ENCODE data around the gene ZDHHC20.
"Not testable (repeated sequence)": the region's sequence is repeated elsewhere in the genome, so short reads cannot be mapped to it uniquely, and the experiment has no call there.

The ZDHHC20 gene

GRCh38 chr13:21435231-21435630, 23.9 kb downstream of the ZDHHC20 start:
- no peak for DNase-seq

- DNase-seq = no peak
Measured at GRCh38 chr13:21434588-21434987, 24.5 kb downstream of the ZDHHC20 start.

GRCh38 chr13:21429211-21429610, 29.9 kb downstream of the ZDHHC20 start:
- DNase-seq = no peak

DNA sequence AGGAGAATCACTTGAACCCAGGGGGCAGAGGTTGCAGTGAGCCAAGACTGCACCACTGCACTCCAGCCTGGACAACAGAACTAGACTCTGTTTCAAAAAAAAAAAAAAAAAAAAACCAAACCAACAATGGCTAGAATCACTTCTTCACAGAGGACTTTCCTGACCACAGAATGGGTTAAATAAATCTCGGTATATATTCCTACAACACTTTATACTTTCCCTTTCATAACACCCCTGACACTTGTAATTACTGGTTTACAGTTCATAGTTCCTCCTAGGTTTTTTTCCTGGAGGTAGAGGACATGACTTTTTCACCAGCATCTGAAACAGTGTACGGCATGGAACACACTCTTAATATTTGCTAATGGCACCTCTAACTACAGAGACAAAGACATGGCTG, 31.4 kb downstream of the ZDHHC20 start:
- DNase-seq = no peak

DNA sequence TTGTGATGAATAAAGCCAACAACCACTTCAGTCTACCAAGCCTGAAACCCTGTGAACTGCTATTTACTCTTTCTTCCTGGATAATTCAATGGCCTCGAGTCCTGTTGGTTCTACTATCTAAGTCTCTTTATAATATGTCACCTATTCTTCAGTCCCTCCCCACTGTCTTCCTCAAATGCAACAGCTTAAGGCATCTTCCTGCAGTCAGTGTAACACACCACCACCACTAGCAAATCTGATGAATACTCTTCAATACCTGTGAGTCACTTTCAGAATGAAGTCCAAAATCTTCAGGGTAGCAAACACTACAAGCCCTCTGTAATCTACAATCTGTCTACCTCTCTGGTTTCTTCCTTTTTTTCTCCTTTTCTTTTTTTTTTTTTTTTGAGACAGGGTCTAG, 32.9 kb downstream of the ZDHHC20 start:
- DNase-seq = no peak

GRCh38 chr13:21420706-21421105, 38.4 kb downstream of the ZDHHC20 start:
- DNase-seq = no peak

GRCh38 chr13:21413013-21413412, 46.1 kb downstream of the ZDHHC20 start:
- DNase-seq = no peak

DNA sequence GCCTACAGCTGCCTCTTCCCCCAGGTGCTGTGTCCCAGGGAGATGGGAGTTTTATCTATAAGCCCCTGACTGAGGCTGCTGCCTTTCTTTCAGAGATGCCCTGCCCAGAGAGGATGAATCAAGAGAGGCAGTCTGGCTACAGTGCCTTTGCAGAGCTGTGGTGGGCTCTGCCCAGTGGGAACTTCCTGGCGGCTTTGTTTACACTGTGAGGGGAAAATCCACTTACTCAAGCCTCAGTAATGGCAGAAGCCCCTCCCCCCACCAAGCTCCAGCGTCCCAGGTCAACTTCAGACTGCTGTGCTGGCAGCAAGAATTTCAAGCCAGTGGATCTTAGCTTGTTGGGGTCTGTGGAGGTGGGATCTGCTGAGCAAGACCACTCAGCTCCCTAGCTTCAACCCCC, 48.6 kb downstream of the ZDHHC20 start:
- DNase-seq = not testable (repeated sequence)

GRCh38 chr13:21405309-21405708, 53.8 kb downstream of the ZDHHC20 start:
- no peak for DNase-seq

- DNase-seq = peak in 1 of 2 experiments; percentile 2
Measured at GRCh38 chr13:21402586-21403307, 56.4 kb downstream of the ZDHHC20 start.

GRCh38 chr13:21399741-21400140, 59.4 kb downstream of the ZDHHC20 start:
- DNase-seq = no peak

DNA sequence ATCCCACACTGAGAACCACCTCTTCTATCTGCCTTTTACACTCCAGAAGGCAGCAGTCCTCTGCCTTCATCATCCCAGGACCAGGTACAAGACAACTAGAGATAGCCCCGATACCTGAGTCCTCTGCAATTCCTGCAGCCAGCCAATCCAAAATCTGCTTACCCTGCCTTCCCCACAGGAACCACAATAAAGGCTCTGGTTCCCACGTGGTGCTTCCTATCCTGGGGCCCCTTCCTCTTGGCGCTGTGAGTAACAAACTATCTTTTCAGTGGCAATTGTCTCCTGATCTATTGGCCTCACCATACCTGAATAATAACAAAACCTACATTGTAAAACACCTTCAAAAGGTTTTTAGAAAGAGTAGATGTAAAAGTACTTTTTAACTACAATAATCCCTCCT, 63.1 kb downstream of the ZDHHC20 start:
- DNase-seq = peak in 1 of 2 experiments; percentile 2

DNA sequence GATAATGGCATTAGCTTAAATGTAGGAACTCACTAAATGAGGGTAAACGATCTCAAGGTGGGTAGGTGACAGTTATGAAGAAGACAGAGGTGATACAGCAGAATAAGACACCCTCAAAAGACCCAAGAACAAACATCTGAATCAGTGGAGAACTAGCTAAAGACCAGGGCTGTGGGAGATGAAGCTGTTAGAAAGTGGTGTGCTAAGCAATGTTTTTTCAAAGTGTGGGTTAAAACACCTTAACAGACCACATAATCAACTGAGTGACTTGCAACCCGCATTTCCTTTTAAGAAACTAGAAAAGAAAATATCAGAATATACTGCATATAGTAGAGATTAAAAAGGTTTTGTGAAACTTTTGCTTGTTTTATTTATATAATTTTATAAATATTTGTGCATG, 70.0 kb downstream of the ZDHHC20 start:
- no peak for DNase-seq

GRCh38 chr13:21385710-21386109, 73.4 kb downstream of the ZDHHC20 start:
- DNase-seq = no peak

DNA sequence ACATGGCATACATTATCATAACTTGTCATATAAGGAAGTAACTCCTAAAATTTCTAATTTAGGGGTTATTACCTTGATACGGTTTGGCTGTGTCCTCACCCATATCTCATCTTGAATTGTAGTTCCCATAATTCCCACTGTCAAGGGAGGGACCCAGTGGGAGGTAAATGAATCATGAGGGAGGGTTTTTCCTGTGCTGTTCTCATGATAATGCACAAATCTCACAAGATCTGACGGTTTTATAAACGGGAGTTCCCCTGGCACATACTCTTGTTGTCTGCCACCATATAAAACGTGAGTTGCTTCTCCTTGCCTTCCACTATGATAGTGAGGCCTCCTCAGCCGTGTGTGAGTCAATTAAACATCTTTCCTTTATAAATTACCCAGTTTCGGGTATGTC, 76.0 kb downstream of the ZDHHC20 start:
- DNase-seq = no peak

GRCh38 chr13:21376998-21377985, 81.8 kb downstream of the ZDHHC20 start:
- DNase-seq = not testable (repeated sequence)

DNA sequence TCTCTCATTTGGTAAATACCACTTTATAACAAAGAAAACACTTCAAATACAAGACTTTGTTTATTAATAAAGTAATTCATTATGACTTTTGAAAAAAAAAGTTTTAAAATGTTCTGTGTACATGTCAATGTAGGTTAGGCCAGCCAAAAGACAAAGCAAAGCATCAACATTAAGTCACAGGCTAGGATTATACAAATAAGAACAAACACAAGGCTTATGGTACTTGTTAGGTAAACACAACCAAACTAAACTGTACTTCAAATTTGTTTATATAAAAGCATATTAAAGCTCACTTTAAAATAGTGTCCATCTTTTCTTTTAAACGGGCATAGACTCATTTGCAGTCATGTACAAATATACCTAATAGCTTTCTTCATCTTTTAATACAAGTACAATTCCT, 86.6 kb downstream of the ZDHHC20 start:
- no peak for DNase-seq

GRCh38 chr13:21371011-21371410, 88.1 kb downstream of the ZDHHC20 start:
- no peak for DNase-seq

DNA sequence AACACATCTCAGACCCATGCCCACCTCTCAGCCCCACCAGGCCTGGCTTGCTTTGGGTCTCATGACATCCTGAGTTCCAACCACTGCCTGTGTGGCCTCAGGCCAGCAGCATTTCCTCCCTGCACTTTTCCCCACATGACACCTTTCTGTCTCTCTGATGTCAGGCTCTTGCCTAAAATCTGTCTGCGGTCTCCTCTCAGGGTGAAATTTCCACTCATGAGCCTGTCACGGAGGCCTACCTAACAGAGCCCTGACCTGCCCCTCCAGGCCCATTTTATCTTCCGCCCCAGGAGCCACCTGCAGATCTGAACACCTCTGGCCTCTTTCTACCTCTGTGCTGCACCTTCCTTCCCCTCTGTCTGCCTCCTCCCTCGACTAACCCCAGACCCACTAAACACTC, 93.5 kb downstream of the ZDHHC20 start:
- no peak for DNase-seq

DNA sequence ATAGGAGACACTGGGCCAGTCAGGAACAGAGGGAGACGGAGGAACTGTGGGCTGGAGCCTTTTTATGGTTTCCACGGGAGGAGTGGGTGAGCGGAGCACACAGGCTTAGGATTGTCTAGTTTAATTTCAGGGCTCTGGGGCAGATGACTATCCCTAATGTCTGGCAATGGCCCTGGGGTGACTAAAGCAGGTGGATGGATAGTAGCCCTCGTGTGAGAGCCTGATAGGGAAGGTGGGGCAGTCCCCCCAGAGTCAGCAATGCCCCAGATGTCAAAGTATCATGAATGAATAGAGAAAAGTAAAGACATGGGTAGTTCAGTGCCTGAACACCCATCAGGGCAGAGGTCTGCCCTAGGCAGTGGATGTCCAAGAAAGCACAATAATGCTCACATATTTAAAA, 94.2 kb downstream of the ZDHHC20 start:
- no peak for DNase-seq

DNA sequence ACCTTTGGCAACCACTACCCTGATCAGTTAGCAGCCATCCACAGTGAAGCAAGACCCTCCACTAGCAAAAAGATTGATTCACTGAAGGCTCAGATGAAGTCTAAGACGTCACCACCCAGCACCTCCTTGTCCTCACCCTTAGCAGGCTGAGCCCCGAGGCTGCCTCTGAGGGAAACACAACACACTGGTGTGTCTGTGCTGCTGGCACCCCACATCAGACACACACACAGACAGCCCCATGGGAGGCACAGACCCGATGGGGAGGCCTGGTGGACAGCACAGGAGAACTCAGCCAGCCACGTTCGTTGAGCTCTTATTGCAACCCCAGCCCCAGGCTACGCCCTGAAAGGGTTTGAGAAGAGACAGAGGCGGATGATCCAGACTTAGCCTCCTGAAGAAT, 94.7 kb downstream of the ZDHHC20 start:
- DNase-seq = no peak

DNA sequence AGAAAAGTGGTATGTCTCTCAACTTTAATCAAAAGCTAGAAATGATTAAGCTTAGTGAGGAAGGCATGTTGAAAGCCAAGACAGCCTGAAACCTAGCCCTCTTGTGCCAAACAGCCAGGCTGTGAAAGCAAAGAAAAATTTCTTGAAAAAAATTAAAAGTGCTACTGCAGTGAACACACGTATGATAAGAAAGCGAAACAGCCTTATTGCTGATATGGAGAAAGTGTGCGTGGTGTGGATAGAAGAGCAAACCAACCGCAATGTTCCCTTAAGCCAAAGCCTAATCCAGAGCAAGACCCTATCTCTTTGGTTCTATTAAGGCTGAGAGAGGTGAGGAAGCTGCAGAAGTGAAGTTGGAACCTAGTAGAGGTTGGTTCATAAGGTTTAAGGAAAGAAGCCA, 96.4 kb downstream of the ZDHHC20 start:
- DNase-seq = no peak

- DNase-seq = no peak
Measured at GRCh38 chr13:21361706-21362105, 97.4 kb downstream of the ZDHHC20 start.

- no peak for DNase-seq
Measured at GRCh38 chr13:21361123-21361522, 98.0 kb downstream of the ZDHHC20 start.

Data from activated CD4-positive, alpha-beta T cell treated with anti-CD3 and anti-CD28 coated beads, Interleukin-2, amount 50 U/mL, for 4 hours (primary cell).